Stomach (tissue), 9 donors: ENCODE data around the gene SHISA5. TPM values are rescaled to one million over a fixed set of nuclear protein-coding genes. Genes with fewer than 3 reads are reported as not detected.

Experiments
- DNase-seq, 2 donors: peaks; one replicate each; pipeline versions ENCODE4 v3.0.0 to v3.0.0-alpha.2; 2013 to 2019
- H3K27ac ChIP-seq, 5 donors: fragments of 200-600 bp in 4 of 5; sonication (generic) in 4 of 5; one replicate each; pipeline ENCODE4 v1.5.1; 2013 to 2019; ENCODE audit warnings: mild to moderate bottlenecking in 1 of 5, moderate library complexity in 1 of 5
- H3K27me3 ChIP-seq, 3 donors: fragments of 200-600 bp; sonication (generic); one replicate each; pipeline ENCODE4 v1.5.1; 2017 to 2019; ENCODE audit warnings: mixed run types in 1 of 3
- H3K36me3 ChIP-seq, 4 donors: fragments of 200-600 bp; sonication (generic); 1 replicate in 3 of 4; 2 replicates in 1 of 4; pipeline ENCODE4 v1.5.1; 2016 to 2019
- H3K4me1 ChIP-seq, 4 donors: fragments of 200-600 bp; sonication (generic); one replicate each; pipeline ENCODE4 v1.5.1; 2016 to 2019
- H3K4me3 ChIP-seq, 4 donors: fragments of 200-600 bp; sonication (generic) in 3 of 4; one replicate each; pipeline ENCODE4 v1.5.1; 2016 to 2019; ENCODE audit warnings: mild to moderate bottlenecking in 1 of 4
- H3K9me3 ChIP-seq, 4 donors: fragments of 200-600 bp; sonication (generic); one replicate each; pipeline ENCODE4 v1.5.1; 2016 to 2019
- CTCF ChIP-seq, 7 experiments: fragments of 450-650 bp in 4 of 7; fragments of 200-600 bp in 3 of 7; sonication (generic) in 3 of 7; IDR thresholded peaks; one replicate each; pipeline ENCODE4 v1.5.1; 2016 to 2019; ENCODE audit warnings: antibody characterized with exemption in 7 of 7, control low read depth in 2 of 7, mild to moderate bottlenecking in 1 of 7
- EP300 ChIP-seq: sonication (generic); formaldehyde crosslinking; IDR thresholded peaks from one replicate; pipeline ENCODE4 v1.6.1; 2017; ENCODE audit warnings: antibody characterized with exemption
- POLR2A ChIP-seq, 4 donors: fragments of 450-650 bp; IDR thresholded peaks; one replicate each; pipeline ENCODE4 v1.6.1; 2016; ENCODE audit warnings: antibody characterized with exemption in 4 of 4, control low read depth in 2 of 4, mild to moderate bottlenecking in 1 of 4, moderate library complexity in 1 of 4
- POLR2AphosphoS5 ChIP-seq, 3 donors: sonication (generic); formaldehyde crosslinking; IDR thresholded peaks; one replicate each; pipeline ENCODE4 v1.6.1; 2016; ENCODE audit warnings: antibody characterized with exemption in 3 of 3
- WGBS, 5 donors: extraction: QIAGEN DNeasy Blood & Tissue Kit in 3 of 5; methylation state at CpG; one replicate each; pipeline versions ENCODE4 v1.1.5 to v1.1.7; 2013 to 2018; 5-methylcytosine and 5-hydroxymethylcytosine counted together
- intact Hi-C: fragments of 100-400 bp; cut with DNase I; formaldehyde crosslinking; loops from one replicate; pipeline ENCODE4 v1.15.1; 2023; ENCODE audit warnings: low total_unique reads
- polyA plus RNA-seq, 3 donors: library from polyadenylated mRNA; stranded (reverse); fragments of 200-250 nt; gene quantifications; one replicate each; pipeline ENCODE4 v1.2.3, GENCODE V29; 2013
- total RNA-seq, 5 donors: library from RNA; depleted of rRNA; stranded (reverse); fragments of >200 nt; gene quantifications; one replicate each; pipeline versions ENCODE4 v1.1.0 to v1.2.3, GENCODE V29; 2014 to 2016
- donor health status: healthy with polysubstance abuse.
- donor health status: Bipolar disorder and iron deficiency.
- donor health status: healthy.

SHISA5 gene
- total and polyA plus RNA-seq, 8 donors = 43.4 to 182 (median 58.1) TPM

DNA sequence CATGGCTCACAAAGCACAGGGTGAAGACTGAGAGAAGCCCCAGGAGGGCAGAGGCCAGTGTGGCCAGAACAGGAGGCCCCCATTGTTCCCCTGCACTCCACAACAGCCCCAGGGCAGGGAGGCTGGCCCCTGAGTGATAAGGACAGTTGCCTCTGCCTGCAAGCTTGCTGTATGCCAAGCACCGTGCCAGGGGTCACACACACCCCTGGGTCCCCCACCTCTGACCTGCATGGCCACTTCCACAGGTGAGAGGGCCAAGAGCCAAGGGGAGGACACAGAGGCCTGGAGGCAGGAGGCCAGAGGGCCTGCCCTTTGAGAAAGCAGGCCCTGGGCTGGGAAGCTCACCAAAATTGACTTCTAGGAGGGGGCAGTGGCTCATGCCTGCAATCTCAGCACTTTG lies 33.7 kb downstream of the SHISA5 start:
- peak in 1 of 2 donors; percentile 10 for DNase-seq
- no peaks in the 10 kb centered on the region for H3K9me3 ChIP-seq
- intact Hi-C loops = no loop called here
- WGBS, 5 donors = 18 to 63% (median 32%) methylated on average over 1 of the region's 1 CpG; no CpG with 5 or more reads in 1 of the 5 donors
- no peaks in the 10 kb centered on the region for H3K27me3 ChIP-seq
- peak overlapping the region; percentile 36 to 100 (median 100) for H3K27ac ChIP-seq
- peaks cover 30 to 40% (median 33%) of the 10 kb centered on the region in 4 donors for H3K36me3 ChIP-seq
- no peak for TF ChIP-seq CTCF (IDR thresholded peaks at IDR 0.05)
- TF ChIP-seq POLR2A (IDR thresholded peaks at IDR 0.05) = no peak
- no peak for TF ChIP-seq EP300
- H3K4me1 ChIP-seq = peaks cover 52 to 81% (median 75%) of the 10 kb centered on the region in 4 donors
- peak overlapping the region in 2 of 4 donors; percentile 8 to 60 for H3K4me3 ChIP-seq

DNA sequence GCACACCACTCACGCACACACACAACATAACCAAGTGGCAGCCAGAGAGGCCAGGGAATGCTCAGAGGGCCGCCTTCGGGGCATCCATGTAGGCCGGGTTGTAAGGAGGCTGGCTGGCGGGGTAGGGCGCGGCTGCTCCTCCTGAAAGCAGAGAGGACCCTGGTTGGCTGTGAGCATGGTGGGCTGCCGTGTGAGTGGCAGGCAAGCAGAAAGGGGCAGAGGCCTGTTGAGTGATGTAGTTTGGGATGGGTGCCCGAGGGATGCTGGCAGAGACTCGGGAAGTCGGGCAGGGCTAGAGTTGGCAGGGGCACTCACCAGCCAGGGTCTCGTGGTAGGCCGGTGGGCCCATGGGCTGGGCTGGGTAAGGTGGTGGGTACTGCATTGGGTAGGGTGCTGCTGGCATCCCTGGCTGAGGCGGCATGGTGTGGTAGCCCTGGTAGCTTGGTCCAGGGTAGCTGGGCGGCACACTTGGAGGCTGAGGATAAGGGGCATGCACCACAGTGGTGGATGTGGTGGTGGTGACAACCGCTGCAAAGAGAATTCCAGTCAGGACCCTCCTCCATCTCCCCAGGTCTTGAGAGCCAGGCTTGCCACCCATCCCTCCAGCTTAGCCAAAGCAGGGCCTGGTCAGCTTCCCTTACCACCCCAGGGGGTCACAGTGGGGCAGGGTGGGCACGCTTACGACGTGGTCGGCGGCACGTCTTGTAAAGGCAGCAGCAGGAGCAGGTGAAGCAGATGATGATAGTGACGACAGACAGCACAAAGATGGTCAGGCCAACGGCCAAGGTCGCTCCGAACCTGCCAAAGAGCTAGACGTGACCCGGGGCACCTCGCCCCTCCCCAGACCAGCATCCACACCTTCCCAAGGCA lies 34.7 kb downstream of the SHISA5 start:
- H3K9me3 ChIP-seq = no peaks in the 10 kb centered on the region
- intact Hi-C loops = no loop called here

GRCh38 chr3:48468329-48468731 lies 35.6 kb downstream of the SHISA5 start:
- intact Hi-C loops = no loop called here
- Histone ChIP-seq H3K27me3 (no peaks in the 10 kb centered on the region), H3K27ac (peak overlapping the region; percentile 27 to 100 (median 100)), H3K9me3 (no peaks in the 10 kb centered on the region), H3K36me3 (peaks cover 30 to 52% (median 37%) of the 10 kb centered on the region in 4 donors), H3K4me1 (peaks cover 55 to 85% (median 80%) of the 10 kb centered on the region in 4 donors), H3K4me3 (peak overlapping the region in 1 of 4 donors; percentile 60)
- TF ChIP-seq CTCF (IDR thresholded peaks at IDR 0.05) (no peak), EP300 (no peak), POLR2A (IDR thresholded peaks at IDR 0.05) (no peak), POLR2AphosphoS5 (IDR thresholded peaks at IDR 0.05) (peak in 1 of 3 donors; percentile 3)
- 41 to 74% (median 46%) methylated on average over 3 to 8 of the region's 8 CpGs; no CpG with 5 or more reads in 1 of the 5 donors for WGBS, 5 donors
- DNase-seq = peak; percentile 16 to 61

More for the DNA sequence above, 34.7 kb downstream of the SHISA5 start:
- Histone ChIP-seq H3K27ac (peak overlapping the region; percentile 18 to 100 (median 100)), H3K27me3 (no peaks in the 10 kb centered on the region), H3K36me3 (peaks cover 30 to 44% (median 33%) of the 10 kb centered on the region in 4 donors), H3K4me1 (peaks cover 57 to 90% (median 84%) of the 10 kb centered on the region in 4 donors), H3K4me3 (peak overlapping the region in 1 of 4 donors; percentile 60)
- WGBS, 5 donors = 77 to 79% (median 78%) methylated on average over 24 to 29 of the region's 29 CpGs
- DNase-seq = peak in 1 of 2 donors; percentile 10
- TF ChIP-seq POLR2AphosphoS5 (IDR thresholded peaks at IDR 0.05) (no peak), POLR2A (IDR thresholded peaks at IDR 0.05) (no peak), EP300 (no peak), CTCF (IDR thresholded peaks at IDR 0.05) (no peak)

- 55 to 61% (median 58%) methylated on average over 7 of the region's 7 CpGs for WGBS, 5 donors
- Histone ChIP-seq H3K27me3 (no peaks in the 10 kb centered on the region), H3K4me3 (peak overlapping the region; percentile 49 to 61 (median 56)), H3K27ac (peak overlapping the region; percentile 97 to 100 (median 100)), H3K9me3 (no peaks in the 10 kb centered on the region), H3K36me3 (peaks cover 30 to 52% (median 37%) of the 10 kb centered on the region in 4 donors), H3K4me1 (peaks cover 52 to 83% (median 77%) of the 10 kb centered on the region in 4 donors)
- peak in 1 of 2 donors; percentile 6 for DNase-seq
- intact Hi-C loops = no loop called here
- TF ChIP-seq EP300 (no peak), CTCF (IDR thresholded peaks at IDR 0.05) (no peak), POLR2AphosphoS5 (IDR thresholded peaks at IDR 0.05) (no peak), POLR2A (IDR thresholded peaks at IDR 0.05) (no peak)
Observed at GRCh38 chr3:48467473-48468267, 36.3 kb downstream of the SHISA5 start.
